Measurements from ENCODE around the gene GCN1.
A peak's percentile ranks its signal among the peaks of the same experiment; 100 is the strongest.

GRCh38 chr12:120234643-120235368, 40.3 kb upstream of the GCN1 start:
- TF ChIP-seq CTCF (conservative IDR thresholded peaks at IDR 0.05; ENCODE audit: low read length) (peak; percentile 15; the same call in 1 of the 2 replicates), EZH2phosphoT487 (IDR thresholded peaks at IDR 0.05; ENCODE audit: borderline replicate concordance) (no peak)

Measured in Loucy (cell line).